ELF-1 (cell line): ENCODE data around the gene TSHZ2.

Experiments
- DNase-seq: peaks from one replicate; pipeline ENCODE4 v3.0.0-alpha.2; 2016; ENCODE audit warnings: low read depth, low spot score

TSHZ2 gene

GRCh38 chr20:52972190-52972937, at the start of gene TSHZ2:
TSHZ2 (plus strand) TSS chr20:52972358; CDS start chr20:52973294, 936 bp downstream.
- peak; percentile 13 for DNase-seq

- DNase-seq = no peak
Measured at GRCh38 chr20:52922436-52922835, 49.7 kb upstream of the TSHZ2 start.

- no peak for DNase-seq
Measured at GRCh38 chr20:52923123-52923937, 48.8 kb upstream of the TSHZ2 start.

GRCh38 chr20:52924411-52925271, 47.5 kb upstream of the TSHZ2 start:
- no peak for DNase-seq

- DNase-seq = no peak
Measured at GRCh38 chr20:52926505-52926904, 45.7 kb upstream of the TSHZ2 start.

DNA sequence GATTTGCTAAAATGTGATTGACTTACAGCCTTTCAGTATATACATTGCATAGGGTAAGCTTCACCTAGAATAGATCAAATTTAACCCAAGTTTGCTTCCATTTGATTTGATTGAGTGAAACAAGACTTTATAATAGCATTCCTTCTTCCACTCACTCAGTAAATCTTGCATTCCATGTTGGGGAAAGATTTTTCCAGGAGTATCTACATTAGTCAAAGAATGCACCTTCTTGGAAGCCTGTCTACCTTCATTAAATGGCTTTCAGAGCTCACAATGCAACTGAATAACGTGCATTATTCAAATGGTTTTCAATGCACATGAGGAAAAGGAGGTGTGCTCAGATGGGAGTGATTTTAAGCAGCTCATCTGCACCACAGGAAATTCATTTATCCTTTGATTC, 38.3 kb upstream of the TSHZ2 start:
- DNase-seq = no peak

- DNase-seq = no peak
Measured at GRCh38 chr20:52936351-52937340, 35.5 kb upstream of the TSHZ2 start.

GRCh38 chr20:52937591-52938100, 34.5 kb upstream of the TSHZ2 start:
- DNase-seq = no peak

GRCh38 chr20:52939141-52939540, 33.0 kb upstream of the TSHZ2 start:
- DNase-seq = no peak

- DNase-seq = no peak
Measured at GRCh38 chr20:52941808-52942207, 30.4 kb upstream of the TSHZ2 start.

GRCh38 chr20:52943185-52943841, 28.8 kb upstream of the TSHZ2 start:
- no peak for DNase-seq

DNA sequence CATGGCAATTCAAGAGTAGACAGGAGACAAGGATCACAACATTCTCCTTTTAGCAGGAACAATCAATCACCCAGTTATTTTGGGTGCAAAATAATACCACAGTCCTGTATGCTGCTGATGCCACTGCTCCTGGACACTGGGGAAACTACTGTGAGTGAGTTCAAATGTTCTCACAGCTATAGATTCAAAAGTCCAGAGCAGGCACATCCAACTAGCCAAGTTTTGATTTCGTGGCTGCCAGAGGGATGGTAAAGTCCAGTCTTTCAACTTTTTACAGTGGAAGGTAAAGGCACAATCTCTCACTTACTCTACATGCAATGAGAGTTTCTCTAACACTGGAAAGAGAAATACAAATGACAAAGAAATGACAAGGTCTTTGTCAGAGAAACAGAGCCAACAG, 26.9 kb upstream of the TSHZ2 start:
- no peak for DNase-seq

DNA sequence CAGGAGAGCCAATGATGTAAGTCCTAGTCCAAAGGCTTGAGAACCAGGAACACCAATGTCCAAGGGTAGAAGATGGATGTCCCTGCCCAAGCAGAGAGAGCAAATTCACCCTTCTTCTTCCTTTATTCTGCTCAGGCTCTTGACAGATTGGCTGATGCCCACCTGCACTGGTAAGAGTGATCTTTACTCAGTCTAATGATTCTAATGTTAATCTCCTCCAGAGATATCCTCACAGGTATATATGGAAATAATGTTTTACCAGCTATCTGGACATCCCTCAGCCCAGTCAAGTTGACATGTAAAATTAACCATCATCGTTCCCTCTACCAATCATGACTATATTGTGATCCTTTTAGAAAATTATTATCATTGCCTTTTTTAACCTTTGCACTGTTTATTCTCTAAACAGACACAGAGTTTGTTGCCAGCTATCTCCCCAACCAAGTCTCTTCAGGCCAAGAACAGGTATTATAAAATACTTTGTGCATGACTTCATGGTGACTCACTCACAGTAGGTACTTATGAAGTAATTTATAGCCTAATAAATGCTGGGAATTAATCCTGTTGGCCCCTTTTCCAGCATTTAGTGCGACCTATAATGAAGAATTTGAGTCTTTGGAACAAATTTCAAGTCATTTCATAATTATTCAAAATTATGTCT, 26.2 kb upstream of the TSHZ2 start:
- DNase-seq = no peak

GRCh38 chr20:52948491-52948890, 23.7 kb upstream of the TSHZ2 start:
- no peak for DNase-seq

DNA sequence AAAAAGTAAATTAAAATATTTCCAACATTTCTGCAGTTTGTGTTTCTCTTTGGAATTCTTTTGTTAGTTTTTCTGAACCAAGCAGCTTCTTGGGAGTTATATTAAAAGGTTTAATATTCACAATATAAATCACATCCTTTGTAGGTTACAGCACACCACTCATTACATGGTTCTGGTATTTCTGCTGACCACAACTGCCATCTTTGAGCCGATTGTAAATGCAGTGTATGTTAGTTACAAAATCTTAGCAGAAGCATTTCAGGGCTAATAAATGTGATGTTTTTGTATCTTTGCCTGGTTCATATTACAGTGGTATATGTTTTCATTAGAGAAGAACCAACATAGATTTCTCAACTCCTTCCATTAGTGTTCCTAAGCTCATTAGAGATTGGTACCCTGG, 19.1 kb upstream of the TSHZ2 start:
- DNase-seq = no peak

- DNase-seq = no peak
Measured at GRCh38 chr20:52954849-52955248, 17.3 kb upstream of the TSHZ2 start.

- DNase-seq = no peak
Measured at GRCh38 chr20:52958211-52958610, 13.9 kb upstream of the TSHZ2 start.

DNA sequence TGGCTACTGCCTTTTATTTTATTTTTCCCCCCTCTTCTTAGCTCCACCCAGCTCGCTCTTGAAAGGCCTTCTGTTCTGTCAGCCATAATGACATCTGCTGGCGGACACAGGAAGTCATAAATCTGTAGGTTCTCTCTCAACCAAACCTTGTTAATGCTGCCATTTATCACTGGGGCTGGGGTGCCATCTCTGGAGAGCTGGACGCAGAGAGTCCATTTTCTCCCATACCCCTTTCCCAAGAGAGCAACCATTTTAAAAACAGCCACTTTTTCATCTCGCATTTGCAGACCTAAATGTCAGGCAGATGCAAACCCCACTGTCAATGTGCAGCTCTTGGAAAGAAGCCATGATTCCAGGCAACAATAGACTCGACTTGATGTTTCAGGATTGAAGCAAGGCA, 13.0 kb upstream of the TSHZ2 start:
- DNase-seq = no peak

DNA sequence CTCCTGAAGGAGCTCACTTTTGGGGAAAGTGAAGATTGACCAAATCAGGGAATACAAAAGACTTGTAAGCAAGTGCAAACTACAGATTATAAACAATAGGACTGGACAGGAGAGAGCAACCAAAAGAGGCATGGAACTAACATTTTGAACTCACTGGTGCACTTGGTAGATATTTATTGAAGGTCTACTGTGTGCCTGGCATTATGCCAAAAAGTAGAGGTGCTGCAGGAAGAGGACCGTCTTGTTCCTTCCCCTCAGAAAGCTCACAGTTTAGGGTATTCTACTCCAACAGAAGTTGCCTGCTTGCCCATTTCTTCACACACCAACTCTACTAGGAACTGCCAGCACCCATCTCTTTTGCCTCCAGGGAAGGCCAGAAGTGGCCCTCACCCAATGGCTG, 10.0 kb upstream of the TSHZ2 start:
- no peak for DNase-seq

- DNase-seq = no peak
Measured at GRCh38 chr20:52963131-52963530, 9.0 kb upstream of the TSHZ2 start.
